GM21423 (cell line): ENCODE measurements around the gene PTGDS.

Experiments
- ATAC-seq: cut with Tn5 transposase; IDR thresholded peaks from one replicate; pipeline ENCODE4 v1.9.1; 2021; ENCODE audit warnings: mild to moderate bottlenecking, moderate library complexity; ENCODE audit not compliant: unreplicated experiment

Gene PTGDS

DNA sequence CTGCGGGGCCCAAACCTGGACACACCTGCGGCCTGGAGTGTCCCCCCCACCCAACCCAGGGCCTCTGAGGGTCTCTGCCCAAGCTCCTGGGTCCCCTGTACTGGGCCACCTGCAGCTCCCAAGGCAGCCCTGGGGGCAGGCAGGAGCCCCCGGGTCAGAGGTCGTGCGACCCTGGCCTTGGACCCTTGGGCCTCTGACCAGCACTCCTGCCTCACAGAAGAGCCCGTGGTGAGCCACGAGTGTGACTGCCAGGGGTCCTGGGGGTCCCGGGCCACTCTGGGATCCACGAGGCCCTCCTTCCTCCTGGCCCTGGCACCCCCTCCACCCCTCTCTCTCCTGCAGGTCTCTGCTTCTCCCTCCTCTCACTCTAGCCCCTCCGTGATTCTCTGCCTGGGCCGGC, 5.0 kb upstream of the PTGDS start:
- ATAC-seq: no peak

DNA sequence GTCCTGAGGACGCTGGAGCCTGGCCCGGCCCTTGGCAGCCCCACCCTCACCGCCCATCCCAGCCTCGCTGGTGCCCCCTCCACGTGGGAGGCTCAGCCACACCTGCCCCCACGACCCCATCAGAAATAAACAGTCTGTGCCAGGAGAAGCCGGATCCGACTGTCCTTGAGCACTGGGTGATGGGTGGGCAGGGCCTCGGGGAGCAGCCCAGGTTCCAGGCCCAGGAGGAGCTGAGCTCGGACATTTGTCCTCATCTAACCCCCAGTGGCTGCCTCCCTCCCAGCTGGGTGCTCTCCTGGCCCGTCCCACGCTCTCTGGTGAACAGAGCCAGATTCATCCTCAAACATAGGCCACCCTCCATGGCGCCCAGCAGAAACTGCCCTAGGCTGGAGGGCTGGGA, 4.6 kb upstream of the PTGDS start:
- ATAC-seq: no peak

DNA sequence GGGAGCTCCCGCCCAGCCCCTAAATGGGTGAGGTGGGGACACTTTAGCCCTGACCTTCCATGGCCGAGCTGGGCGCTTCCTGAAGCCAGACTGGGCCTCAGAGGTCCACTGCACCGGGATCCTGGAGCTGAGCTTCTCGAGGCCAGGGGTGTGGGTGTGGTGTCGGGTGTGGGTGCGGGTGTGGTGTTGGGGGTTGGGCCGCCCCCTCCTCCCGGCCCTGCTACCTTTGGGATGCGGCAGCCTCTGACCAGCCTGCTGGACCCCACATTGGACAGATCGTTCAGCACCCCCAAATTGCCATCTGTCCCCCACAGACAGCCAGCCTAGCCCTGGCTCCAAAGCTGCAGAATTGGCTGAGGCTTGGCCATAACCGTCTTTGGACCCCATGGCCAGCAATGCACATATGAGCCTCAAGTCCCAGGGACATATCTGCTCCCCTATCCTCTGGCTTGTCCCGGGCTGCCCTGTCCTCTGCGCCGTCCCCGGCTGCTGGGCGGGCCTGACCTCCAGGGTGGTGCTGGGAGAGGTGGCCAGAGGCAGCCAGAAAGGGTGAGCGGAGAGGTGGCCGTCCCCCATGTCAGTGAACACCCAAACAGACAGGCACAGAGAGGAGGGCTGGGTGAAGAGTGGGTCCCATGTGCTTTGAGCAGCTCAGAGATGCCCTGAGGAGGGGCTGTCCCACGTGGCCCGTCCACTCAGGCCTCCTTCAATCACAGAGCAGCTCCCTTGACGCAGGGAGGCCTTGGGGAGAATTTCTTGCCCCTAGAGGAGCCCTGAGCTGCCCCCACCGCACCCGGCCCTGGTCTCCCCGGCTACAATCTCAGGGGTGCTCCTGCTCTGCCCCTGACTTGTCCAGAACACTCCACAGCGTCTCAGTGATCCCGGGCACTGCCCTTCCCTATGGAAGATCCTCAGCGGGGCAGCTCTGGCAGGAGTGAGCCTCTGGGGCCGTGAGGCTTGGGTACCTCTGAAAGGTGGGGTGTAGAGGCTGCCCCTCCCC, 3.4 kb upstream of the PTGDS start:
- no peak for ATAC-seq

DNA sequence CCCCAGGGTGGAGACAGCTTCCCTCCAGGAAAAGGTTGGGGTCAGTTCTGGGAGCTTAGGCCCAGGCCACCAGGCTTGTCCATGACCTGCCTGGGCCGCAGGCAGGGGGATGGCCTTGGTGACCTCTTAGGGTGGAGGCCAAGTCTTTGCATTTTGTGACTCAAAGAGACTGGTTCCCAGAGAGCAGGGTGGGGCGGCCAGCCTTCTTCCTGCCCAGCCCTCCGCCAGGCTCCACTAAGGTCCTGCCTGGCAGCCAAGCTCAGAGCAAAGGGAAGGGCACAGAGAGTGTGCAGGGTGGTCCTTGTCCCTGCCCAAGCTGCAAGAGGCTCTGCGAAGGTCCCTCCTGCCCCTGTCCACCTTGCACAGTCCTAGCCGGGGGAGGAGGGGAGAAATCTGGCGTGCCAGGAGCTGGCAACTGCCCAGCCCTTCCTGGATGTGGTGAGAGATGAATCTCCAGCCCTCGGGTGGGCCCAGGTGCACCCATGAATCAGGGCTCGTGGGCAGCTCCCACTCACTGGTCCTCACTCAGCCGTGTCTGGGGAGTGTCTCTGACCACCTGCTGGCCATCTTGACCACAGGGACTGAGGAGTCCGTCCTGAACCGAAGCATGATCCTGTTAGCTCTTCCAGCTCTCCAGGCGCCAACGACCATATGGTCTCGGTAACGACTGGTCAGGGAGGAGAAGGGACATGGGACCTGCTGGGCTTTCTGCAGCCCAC, 2.3 kb upstream of the PTGDS start:
- no peak for ATAC-seq

- ATAC-seq: no peak
These were observed 1.7 kb upstream of the PTGDS start for GRCh38 chr9:136975644-136976043.

DNA sequence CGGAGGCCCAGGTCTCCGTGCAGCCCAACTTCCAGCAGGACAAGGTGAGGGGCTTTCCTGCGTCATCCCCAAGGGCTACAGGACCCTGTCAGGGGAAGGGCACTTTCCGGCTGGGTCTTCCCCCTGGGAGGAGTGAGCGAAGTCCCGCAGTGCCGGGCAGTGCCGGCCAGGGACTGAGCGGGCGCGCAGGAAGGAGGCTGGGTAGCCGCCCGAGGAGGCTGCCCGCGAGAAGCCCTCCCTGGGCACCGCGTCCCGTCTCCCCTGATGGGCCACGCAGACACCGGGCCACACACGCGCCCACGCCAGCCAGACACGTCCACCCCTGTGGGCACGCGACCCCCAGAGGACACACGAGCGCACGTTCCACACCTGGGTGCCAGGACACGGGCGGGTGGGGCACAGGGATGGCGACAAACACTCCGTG, 357 bp downstream of the PTGDS start:
- ATAC-seq: no peak

GRCh38 chr9:136978073-136978864, 965 bp downstream of the PTGDS start:
- ATAC-seq: no peak

DNA sequence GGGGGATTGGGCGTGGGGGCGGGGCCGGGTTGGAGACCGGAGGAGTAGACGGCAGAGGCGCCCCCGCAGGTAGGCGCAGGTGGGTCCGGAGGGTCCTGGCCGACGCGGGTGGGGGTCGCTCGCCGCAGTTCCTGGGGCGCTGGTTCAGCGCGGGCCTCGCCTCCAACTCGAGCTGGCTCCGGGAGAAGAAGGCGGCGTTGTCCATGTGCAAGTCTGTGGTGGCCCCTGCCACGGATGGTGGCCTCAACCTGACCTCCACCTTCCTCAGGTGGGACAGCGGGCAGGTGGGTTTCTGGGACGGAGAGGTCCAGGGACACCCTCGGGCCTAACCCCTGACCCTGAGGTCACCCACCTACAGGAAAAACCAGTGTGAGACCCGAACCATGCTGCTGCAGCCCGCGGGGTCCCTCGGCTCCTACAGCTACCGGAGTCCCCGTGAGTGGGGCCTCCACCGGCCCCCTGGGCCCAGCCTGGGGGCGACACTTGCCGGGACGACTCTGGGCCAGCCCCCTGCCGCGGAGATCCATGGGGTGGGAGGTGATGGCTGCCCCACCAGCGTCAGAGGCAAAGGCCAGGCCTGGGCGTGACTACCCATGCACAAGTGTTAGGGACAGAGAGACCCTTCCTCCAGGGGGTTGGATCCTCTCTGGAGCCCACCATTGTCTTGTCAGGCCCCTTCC, 1.7 kb downstream of the PTGDS start:
- ATAC-seq: no peak

DNA sequence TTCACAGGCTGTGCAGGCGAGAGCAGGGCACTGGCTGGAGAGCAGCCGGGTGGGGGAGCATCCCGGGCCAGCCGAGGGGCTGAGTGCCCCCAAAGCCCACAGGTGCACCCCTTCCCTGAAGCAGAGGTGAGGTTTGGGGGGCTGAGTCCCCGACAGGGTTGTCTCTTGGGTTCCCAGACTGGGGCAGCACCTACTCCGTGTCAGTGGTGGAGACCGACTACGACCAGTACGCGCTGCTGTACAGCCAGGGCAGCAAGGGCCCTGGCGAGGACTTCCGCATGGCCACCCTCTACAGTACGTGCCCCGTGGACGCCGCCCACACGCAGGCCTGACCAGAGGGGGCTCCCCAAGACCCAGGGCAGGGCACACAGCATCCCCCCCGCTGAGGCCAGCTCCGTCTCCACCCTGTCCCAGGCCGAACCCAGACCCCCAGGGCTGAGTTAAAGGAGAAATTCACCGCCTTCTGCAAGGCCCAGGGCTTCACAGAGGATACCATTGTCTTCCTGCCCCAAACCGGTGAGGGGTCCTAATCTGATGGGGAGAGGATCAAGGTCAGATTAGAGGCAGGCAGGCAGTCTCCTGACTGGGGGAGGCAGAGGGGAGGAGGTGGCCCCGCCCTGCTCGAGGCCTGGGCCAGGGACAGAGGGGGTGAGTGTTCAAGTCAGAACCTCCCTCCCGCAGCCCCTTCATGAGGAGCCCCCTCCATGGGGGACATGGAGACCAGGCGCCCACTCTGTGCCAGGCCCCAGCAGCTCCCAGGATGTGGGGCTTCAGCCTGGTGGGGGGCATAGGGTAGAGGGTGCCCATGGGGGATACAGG, 2.7 kb downstream of the PTGDS start:
- no peak for ATAC-seq

DNA sequence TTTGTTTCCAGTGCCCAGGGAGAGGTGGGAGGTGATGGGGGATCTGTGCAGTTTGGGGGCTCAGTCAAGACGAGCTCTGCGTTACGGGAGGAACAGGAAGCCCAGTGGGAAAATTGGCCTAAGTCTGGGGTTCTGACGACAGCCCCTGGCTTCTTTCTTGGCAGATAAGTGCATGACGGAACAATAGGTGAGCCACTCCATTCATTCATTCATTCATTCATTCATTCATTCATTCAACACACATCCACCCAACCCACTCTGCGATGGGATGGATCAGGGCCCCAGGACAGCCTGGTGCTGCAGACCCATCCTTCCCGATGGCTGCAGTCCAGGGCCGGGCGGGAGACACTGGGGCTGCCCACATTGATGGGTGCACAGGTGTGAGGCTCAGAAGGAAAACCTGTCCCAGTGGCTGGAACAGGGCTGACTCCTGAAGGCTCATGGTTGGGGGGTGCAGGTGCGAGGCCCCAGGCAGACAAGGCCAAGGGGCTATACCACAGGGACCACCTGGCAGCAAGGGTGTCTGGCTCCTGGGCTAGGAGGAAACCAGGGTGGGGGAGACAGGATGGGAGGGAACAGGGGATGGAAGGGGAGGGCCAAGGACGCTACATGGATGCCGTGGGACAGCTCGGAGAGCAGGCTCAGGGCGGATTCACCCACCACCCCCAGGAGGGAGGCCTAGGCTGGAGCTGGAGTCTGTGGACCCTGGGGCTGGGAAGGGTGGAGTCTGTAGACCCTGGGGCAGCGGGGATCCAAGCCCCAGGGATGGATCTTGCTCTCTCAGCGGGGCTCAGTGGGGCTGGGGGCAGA, 3.6 kb downstream of the PTGDS start:
- ATAC-seq: no peak

GRCh38 chr9:136981588-136982231, 4.4 kb downstream of the PTGDS start:
- no peak for ATAC-seq

GRCh38 chr9:136982232-136983051, 5.1 kb downstream of the PTGDS start, which contains the start of gene LCNL1:
LCNL1 (plus strand) TSS chr9:136982993; CDS start chr9:136983587, 594 bp downstream.
- no peak for ATAC-seq

GRCh38 chr9:136983167-136983566, 5.9 kb downstream of the PTGDS start:
- no peak for ATAC-seq

DNA sequence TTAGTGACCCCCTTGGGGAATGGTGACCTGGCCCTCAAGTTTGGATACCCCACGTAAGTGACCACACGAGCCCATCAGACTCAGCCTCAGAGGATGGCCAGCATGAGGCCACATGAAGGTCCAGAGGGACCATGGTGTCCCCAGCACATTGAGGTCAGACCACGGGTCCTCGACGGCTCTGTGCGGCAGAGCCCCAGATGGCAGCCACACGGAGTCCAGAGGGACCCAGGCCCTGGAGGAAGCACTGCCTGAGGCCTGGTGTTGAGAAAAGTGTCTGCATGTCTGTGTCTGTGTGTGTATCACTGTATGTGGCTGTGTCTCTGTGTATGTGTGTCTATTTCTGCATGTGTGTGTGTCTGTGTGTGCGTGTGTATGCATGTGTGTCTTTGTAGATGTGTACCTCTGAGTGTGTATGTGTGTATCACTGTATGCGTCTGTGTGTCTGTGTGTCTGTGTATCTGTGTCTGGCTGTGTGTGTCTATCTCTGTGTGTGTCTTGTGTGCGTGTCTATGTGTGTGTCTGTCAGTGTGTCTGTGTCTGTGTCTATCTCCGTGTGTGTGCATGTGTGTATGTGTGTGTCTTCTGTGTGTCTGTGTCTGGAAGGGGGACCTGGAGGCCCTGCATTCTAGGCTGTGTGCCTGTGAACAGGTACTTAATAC, 6.5 kb downstream of the PTGDS start:
- no peak for ATAC-seq

DNA sequence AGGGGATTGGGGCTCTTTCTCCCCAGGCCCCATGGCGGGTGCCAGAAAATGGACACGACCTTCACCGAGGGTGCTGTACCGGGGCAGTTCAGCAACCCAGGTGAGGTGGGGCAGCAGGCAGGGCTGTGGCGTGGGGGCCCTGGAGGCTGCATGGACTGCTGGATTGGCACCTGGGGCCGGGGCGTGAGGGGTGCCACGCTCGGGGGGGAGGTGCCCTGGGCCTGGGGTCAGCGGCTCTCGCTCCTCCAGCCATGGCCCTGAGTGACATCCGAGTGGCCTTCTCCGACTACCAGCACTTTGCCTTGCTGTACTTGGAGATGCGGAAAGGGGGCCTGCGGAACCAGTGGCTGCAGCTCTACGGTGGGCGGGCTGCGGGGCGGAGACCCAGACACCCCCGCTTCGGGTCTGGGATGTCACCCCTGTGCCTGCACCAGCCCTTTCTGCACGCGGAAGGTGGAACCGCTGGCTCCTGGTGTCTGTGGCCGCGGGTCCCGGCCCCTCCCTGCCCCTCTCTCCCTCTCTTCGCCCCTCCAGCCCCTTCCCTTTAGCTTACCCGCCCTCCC, 7.2 kb downstream of the PTGDS start:
- ATAC-seq: no peak

DNA sequence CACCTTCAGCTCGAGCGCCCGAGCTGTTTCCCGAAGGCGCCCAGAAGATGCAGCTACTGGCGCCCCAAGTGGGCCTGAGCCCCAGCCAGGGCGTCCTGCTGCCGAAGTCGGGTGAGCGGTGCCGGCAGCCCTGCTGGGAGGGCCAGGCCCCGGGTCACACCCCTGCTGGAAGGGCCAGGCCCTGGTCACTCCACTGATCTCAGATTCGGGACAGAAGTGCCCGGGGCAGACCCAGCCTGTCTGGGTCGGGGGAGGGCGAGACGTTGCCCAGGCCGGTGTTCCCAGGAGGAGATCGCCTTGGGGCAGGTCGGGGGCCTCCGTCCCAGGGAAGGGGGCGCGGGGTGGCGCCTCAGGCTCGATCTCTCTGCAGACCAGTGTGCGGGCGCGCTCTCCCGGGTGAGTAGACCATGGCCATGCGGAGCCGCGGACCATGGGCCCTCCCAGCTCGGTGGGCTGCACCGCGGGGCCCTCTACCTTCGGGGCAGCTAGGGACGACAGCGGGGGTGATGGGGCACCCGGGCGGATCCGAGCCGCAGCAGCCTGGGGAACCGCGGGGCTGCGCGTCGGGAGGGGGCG, 7.8 kb downstream of the PTGDS start:
- no peak for ATAC-seq
